ENCODE data around the gene CLDN6.
"Not testable (repeated sequence)": the region's sequence is repeated elsewhere in the genome, so short reads cannot be mapped to it uniquely, and the experiment has no call there.

The CLDN6 gene

DNA sequence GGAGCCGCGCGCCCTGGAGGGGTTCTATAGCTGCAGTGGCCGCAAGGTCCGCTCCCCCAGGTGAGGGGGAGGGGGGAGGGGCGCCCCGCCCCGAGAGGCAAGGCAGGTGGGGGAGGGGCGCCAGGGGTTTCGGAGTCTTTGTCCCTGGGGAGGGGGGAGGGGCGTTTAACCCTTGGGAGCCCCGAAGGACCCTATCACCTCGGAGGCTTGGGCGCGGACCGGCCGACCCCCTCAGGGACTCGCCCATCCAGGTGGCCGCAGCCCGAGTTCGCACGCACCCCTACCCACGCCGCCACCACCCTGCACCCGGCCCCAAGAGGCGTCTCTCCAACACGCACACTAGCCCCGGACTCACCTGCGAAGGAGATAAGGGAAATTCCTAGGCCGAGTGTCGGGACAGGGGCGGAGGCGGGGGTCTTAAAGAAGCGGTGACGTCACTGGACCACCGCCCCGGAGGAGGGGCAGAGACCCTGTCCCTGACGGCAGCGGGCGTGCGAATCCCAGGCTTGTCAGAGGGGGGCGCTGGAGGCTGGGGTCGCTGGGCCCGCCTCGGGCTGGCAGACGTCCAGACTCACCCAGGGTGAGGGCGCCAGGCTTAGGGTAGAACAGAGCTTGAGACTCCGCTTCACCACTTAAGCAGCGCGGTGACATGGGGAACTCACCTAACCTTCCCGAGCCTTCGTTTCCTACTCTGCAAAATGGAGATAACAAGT, at the start of gene CLDN6:
TSS of gene CLDN6 (minus strand) at position 390 of the 713 bp plus-strand sequence. CDS start 2,162 bp downstream, outside the sequence.
- DNase-seq: no peak

GRCh38 chr16:3066440-3066748, 48.4 kb upstream of the CLDN6 start:
- DNase-seq: no peak

- DNase-seq: no peak
Measured at GRCh38 chr16:3065742-3066439, 47.9 kb upstream of the CLDN6 start.

- no peak for DNase-seq
Measured at GRCh38 chr16:3065069-3065741, 47.2 kb upstream of the CLDN6 start, which contains the start of gene IL32. IL32 (plus strand) TSS chr16:3065640; CDS start chr16:3065812, 172 bp downstream.

DNA sequence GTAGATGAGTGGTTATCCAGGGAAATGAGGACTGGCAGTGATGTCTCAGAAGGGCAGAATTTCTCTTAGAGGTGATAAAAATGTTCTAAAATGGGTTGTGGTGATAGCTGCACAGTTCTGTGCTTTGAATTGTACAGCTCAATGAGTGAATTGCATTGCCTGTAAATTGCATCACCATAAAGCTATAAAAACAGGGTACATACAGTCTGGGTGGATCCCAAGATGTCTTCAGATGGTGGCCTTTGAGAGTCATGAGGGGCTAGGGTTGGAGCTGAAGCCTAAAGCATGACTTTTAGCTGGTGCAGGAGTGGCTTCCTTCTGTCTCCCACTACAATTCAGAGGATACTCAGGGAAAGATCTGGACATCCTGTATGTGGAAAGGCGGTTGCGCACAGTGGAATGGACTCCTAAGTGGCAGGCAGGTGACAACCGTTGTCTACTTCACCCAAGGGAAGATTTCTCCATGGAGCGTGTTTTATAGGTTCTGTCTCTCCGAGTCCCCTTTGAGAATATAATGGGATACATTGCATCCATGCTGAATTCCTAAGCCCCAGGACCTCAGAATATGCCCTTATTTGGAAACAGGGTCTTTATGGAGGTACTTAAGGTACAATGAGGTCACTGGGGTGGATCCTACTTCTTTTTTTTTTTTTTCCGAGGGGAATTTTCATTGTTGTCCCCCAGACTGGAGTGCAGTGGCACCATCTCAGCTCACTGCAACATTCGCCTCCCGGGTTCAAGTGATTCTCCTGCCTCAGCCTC, 45.8 kb upstream of the CLDN6 start:
- DNase-seq: no peak

GRCh38 chr16:3062553-3062952, 44.6 kb upstream of the CLDN6 start:
- DNase-seq: no peak

DNA sequence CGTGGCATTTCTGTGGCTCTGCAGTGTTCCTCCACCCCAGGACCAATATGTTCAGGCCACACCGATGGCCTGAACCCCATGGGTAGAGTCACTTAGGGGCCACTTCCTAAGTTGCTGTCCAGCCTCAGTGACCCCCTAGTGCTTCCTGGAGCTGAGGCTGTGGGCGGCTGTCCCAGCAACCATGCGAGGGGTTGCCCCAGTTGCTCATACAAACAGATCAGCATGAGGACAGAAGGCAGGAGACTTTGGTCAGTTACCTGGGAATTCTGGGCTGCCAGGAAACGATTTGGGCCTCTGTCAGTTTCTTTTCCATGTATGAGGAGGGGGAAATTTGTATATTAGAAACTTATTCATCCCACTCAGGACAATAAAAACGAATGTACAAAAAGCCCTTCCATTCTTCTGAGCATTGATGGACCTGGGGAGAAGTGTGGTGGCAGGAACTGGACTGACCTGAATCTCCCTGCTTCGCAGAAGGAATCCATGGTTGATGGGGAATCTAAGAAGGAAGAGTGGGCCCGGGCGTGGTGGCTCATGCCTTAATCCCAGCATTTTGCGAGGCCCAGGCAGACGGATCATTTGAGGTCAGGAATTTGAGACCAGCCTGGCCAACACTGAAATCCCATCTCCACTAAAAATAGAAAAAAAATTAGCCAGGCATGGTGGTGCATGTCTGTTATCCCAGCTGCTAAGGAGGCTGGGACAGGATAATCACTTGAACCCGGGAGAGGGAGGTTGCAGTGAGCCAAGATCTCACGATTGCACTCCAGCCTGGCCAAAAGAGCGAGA, 42.5 kb upstream of the CLDN6 start:
- no peak for DNase-seq

GRCh38 chr16:3059723-3060242, 41.8 kb upstream of the CLDN6 start:
- DNase-seq: no peak

DNA sequence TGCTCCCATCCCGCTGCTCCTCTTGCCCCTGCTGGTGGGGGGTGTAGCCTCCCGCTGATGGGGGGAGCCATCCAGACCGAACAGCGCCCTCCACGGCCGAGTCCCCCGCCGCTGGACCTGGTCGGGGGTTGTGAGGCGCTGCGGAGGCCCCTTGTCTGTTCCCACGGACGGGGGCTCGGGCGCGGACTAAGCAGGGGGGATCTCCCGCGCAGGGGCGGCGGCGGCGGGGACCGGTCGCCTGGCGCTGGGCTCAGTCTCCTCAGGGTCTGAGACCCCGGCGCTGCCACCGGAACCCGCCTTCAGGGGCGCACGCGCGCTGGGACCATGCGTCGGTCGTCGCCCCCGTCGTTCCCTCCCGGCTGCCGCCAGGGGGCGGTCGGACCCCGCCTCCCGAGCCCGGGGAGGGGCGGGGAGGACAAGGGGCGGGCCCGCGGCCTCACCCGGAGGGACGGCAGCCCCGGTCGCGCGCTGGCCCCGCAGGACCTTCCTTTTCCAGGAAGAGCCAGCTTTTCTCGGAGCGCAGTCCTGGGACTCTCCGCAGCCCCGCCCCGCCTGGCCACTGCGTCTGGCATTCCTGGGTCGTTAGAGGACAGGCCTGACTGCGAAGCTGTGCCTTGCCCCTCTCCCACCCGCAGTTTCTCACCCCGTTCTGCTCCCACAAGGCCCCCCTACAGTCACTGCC, 41.2 kb upstream of the CLDN6 start:
- DNase-seq: peak; percentile 65

DNA sequence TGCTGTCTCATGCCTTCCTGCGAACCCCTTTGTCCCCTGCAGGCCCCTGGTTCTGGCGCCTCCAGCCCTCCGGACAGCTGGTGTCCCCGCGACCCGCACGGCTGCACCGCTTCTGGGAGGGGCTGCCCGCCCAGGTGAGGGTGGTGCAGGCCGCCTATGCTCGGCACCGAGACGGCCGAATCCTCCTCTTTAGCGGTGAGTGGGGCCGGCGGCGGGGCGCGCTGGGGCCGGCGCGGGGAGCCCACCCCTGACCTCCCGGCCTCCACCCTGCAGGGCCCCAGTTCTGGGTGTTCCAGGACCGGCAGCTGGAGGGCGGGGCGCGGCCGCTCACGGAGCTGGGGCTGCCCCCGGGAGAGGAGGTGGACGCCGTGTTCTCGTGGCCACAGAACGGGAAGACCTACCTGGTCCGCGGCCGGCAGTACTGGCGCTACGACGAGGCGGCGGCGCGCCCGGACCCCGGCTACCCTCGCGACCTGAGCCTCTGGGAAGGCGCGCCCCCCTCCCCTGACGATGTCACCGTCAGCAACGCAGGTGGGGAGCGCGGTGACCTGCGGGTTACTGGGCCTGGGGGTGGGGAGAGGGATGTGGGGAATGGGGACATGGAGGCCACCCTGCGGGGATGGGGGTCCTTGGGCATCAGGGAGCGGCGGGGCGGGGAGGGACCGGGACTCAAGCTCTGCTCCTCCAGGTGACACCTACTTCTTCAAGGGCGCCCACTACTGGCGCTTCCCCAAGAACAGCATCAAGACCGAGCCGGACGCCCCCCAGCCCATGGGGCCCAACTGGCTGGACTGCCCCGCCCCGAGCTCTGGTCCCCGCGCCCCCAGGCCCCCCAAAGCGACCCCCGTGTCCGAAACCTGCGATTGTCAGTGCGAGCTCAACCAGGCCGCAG, 40.4 kb upstream of the CLDN6 start:
- DNase-seq: no peak

DNA sequence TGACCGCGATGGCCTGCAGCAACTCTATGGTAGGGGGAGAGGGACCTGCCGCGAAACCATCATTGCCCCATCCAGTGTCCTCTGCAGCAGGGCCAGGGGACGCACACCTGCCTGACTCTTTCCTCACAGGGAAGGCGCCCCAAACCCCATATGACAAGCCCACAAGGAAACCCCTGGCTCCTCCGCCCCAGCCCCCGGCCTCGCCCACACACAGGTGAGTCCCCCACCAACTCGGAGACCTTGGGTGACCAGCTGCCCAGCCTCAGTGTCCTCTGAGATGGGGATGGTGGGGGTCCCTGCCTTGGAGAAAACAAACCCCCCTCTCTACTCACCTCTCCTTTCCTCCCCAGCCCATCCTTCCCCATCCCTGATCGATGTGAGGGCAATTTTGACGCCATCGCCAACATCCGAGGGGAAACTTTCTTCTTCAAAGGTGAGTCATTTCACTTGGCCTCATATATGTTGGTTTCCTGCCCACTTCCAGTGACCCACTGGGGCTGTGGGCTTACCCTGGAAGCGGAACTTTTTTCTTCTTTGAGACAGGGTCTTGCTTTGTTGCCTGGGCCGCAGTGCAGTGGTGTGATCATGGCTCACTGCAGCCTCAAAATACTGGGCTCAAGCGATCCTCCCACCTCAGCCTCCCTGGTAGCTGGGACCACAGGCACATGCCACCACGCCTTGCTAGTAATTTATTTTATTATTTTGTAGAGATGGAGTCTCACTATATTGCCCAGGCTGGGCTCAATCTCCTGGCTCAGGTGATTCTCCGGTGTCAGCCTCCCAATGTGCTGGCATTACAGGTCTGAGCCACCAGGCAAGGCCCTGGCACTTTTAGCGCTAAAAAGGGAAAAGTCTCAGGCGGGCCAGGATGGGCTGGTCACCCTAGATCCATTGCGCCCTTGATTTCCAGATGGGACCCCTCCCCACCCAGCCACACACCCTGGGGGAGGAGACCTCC, 39.5 kb upstream of the CLDN6 start:
- no peak for DNase-seq

DNA sequence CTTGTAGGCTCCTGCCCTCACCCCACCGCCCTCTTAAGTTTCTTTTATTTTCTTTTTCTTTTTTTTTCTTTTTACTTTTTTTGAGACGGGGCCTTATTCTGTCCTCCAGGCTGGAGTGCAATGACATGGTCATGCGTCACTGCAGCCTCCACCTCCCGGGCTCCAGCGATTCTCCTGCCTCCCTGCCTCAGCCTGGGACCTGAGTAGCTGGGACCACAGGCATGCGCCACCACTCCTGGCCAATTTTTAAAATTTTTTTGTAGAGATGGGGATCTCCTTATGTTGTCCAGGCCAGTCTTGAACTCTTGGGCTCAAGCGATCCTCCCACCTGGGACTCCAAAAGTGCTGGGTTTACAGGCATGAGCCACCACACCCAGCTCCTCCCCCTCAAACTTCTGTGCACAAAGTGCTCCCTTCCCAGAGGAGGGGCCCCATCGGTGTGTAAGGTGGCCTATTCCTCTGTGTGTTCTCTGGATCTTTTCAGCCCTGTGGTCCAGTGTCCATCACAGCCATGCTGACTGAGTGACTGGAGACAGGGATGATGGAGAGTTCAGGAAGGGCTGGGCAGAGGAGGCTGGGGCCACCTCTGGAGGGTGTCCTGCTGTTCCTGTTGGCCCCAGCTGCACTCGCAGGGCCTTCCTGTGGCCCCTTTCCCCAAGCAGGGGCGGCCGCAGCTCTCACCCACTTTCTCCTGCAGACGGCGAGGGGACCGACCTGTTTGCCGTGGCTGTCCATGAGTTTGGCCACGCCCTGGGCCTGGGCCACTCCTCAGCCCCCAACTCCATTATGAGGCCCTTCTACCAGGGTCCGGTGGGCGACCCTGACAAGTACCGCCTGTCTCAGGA, 38.6 kb upstream of the CLDN6 start:
- DNase-seq: no peak

DNA sequence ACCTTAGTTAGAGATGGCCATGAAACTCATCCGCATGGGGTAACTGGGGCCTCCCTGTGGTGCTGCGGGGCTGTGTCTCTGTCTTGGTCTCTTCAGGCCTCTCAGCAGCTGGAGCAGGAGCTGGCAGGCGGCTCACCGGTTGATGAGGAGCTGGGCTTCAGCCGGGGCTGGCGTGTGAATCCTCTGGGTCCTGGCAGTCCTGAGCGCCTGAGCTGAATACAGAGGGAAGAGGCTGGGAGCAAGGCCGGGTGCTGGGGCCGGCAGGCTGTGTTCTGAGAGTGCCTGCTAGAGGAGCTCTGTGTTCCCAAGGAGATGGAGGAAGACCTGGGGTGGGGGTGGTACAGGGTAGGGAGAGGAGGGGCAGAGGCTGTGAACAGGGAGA, 37.7 kb upstream of the CLDN6 start:
- not testable (repeated sequence) for DNase-seq

GRCh38 chr16:3054965-3055733, 37.2 kb upstream of the CLDN6 start:
- DNase-seq: no peak

DNA sequence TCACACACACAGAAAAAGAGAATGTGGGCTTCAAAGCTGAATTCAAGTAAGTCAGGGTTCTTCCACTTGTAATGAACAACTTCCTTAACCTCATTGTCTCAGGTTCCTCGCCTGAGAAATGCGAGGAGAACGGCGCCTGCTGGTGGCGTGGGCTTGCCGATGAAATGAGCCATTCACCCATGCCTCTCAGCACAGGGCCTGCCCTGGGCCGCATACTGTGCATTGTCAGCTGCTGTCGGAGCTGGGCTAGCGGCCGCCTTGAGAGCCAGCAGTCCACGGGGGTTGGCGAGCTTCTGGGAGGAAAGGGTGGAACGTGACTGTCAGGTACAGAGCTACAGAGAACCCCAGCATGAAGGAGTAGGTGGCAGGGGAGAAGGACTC, 35.3 kb upstream of the CLDN6 start:
- not testable (repeated sequence) for DNase-seq

DNA sequence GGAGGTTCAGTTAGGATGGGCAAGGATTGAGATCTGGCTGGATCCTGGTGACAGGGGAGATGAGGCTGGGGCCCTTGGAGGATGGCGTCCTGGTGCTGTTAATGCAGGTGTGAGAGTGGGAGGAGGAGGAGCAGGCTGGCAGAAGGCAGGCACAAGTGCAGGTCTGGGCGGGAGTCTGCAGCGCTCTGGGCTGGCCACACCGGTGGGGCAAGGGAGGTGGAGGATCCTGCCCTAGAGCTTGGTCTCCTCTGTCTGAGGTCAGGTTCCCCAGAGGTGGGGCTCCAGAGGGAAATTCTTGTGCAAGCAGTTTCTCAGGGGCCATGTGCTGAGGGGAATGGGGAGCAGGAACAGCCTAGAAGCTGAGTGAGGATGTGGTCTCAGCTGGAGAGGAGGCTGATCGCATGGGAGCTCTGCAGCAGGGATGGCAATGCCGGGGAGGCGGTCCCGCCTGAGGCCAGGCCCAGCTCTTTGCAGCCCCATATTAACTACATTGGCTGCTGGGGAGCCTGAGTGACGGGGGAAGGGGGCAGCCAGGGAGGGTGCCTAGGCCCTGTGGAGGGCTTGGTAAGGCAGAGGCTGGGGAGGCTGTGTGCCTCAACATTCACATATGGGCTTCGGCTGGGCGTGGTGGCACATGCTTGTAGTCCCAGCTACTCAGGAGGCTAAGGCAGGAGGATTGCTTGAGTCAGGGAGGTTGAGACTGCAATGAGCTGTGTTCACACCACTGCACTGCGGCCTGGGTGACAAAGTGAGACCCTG, 34.8 kb upstream of the CLDN6 start:
- DNase-seq: not testable (repeated sequence)

- DNase-seq: no peak
Measured at GRCh38 chr16:3051494-3051893, 33.5 kb upstream of the CLDN6 start.
